Stimulated activated CD8-positive, alpha-beta memory T cell treated with anti-CD3 and anti-CD28 coated beads, Interleukin-4, amount 100 ng/mL, for 24 hours (primary cell): Measurements from ENCODE around the gene EPS15.

ENCODE experiments used
- DNase-seq: peaks from one replicate; pipeline ENCODE4 v3.0.0-alpha.2; 2020; ENCODE audit warnings: low read depth

EPS15 gene

DNA sequence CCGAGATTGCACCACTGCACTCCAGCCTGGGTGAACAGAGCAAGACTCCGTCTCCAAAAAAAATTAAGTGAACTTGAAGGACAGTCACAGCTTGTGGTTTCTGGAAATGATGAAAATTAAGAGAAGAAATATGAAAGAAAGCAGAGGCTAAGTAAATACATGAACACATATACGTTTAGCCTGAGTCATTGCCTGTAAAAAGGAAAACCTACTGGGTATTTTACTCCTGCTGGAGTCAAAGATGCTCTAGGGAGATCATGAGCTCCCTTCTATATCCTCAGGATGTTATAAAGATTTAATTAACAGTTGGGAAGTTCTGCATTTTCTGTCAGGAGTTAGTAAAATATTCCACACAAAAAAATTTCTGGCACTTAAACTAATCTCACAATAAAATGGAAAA, 145.2 kb downstream of the EPS15 start:
- DNase-seq, result no peak

DNA sequence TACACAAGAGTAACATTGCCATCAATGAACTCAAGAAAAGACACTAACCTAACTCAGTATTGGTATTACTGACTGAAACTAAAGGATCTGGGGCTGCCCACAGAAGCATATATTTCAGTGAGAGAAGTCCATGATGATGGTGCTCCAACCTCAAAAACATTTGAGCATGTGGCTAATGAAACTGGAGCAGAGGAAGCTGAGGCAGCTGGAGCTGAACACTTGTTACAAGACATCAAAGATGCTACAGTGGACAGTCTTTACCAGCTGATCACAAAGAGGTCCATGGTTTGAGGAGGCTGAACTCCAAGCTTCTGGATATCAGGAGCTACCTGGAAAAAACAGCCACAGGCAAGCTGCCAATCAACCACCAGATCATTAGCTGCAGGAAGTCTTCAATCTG, 146.5 kb downstream of the EPS15 start:
- DNase-seq, result no peak

DNA sequence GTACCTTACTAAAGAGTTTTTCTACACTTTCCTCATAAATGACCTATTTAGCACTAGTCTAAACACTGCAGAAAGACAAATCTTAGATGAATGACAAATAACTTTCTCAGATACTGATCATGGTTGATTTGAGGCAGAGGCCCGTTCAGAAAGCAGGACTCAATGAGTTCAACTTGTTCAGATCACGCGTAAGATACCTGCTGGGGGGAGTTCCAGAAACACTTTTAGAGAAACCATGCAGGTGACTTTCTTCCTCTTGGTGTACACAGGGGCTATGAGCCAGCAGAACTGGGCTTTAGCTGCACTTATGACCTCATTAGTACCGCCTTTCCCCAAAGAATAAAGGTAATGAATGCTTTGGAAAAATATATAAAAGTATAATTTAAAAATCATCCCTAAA, 149.9 kb downstream of the EPS15 start:
- DNase-seq, result no peak

DNA sequence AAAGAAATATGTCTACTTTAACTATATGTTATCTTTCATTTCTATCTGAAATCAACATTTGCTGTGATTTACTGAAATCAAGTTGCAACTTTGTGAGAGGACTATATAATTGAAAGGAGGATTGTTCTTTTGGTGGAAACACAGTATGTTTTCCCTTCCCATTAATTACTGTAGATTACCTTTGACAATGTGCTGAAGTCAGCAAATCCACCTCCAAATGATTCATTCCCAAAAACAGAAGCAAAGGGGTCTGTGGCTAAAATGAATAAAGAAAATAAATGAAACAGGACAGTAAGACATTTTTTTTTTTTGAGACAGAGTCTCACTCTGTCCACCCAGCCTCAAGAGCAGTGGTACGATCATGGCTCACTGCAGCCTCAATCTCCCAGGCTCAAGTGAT, 153.3 kb downstream of the EPS15 start:
- DNase-seq, result no peak

DNA sequence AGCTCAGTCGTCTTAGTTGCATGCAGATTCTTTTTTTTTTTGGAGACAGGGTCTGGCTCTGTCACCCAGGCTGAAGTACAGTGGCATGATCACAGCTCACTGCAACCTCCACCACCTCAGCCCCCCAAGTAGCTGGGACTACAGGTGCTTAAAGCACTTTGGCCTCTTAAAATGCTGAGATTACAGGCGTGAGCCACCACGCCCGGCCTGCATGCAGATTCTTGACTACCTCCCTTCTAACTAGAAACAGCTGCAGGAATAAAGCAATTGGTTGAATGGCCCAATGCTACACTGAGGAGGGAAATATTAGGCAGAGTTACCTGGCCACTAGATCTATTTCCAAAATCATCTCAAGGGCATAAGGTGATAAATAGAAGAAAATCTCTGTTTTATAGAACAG, 159.2 kb downstream of the EPS15 start:
- no peak for DNase-seq

DNA sequence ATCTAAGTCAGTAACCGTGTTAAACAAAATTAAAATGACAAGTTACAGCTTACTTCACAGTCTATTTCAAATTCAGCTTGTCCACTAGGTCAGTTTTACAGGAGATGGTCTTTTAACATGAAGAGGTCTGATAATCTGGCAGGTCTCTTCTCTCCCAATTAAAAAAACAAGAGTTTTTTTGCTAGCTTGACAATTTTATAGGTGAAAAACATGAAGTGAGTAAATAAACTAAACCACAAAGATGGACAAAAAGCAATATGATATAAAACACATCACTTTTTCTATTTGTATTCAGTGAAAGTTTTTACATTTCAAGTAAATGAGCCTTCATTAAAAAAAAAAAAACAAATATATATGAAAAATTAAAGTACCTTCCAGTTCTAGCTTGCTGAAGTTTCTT, 163.7 kb downstream of the EPS15 start:
- no peak for DNase-seq

DNA sequence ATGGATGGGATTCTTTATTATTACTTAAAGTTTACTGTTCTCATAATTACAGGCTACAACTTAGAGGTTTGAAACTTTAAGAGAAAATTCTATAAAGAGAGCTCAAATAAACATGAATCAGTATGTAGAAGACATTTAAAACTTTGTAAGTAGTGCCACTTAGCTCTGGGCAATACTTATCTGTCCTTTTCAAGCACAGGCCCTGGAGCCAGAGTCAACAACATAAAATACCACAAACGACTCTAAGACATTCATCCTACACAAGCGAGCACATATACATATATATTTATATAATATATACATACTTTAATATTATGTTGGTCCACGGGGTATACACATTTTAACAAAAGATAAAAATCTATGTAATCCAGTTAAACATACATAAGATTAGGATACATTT, 164.7 kb downstream of the EPS15 start:
- no peak for DNase-seq

DNA sequence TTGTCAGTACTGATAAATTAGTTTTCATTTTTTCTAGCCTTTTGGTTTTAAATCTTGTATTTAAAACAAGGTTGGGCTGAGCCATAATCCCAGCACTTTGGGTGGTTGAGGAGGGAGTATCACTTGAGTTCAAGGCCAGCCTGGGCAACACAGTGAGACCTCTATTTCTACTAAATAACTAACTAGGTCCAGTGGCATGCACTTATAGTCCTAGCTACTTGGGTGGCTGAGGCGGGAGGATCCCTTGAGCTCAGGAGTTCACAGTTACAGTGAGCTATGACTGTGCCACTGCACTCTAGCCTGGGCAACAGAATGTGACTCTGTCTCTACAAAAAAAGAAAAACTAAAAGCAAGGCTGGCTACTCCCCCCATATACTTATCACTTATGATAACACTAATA, 167.2 kb downstream of the EPS15 start:
- DNase-seq, result no peak

DNA sequence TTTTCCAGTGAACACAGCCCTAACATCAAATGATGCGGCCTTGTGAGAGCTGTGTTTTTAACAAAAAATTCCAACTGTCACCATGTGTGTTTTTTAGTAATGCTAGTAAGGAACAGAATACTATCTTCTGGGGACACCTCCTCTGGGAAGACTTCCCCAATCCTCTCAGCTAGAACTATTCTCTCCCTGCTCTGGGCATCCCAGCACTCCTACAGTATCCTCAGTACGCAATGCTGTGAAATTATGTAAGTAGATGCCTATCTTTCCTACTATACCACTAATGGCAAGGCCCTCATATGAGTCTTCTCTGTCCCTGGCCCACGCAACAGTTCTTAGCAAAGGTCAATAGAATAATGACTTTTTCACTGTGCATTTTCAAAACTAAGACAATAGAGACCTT, 169.2 kb downstream of the EPS15 start:
- DNase-seq, result no peak

DNA sequence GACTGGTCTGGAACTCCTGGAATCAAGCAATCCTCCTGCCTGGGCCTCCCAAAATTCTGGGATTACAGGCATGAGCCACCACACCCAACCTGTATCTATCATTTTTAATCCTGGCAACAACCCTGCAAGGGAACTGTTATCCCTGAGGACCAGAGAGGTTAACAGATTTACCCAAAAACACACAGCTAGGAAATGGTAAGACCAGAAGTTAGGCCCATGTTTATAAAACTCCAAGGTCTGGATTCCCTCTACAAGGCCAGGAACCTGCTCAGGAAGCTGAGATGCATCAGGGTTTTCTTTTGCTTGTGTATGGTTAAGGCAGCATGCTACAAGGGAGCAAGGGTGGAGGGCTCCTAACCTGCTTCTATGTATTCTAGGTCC, 170.9 kb downstream of the EPS15 start:
- DNase-seq, result no peak

DNA sequence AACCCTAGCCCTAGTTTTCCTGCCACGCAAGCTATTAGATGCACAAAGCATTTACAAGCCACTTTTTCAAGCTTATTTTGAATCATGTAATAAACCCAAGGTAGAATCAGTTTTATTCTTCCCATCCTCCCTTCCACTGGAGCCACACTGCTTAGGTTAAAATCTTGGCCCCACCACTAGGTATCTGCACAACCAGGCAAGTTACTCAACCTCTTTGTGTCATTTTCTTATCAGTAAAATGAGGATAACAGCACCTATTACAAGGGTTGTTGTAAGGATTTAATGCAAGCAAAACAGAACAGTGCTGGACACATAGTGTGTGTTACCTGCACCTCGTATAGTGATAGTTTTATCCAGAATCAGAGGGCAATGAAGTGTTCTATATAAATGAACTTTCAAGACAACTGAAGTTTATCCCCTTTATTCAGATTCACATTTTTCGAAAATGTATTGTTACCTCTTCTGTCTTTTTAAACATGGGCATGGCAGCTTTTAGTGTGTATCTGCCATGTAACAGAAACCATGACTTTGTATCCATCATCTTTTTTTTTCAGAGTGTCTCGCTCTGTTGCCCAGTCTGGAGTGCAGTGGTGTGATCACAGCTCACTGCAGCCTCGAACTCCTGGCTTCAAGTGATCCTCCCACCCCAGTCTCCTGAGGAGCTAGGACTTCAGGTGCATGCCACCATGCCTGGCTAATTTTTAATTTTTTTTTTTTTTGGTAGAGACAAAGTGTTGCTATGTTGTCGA, 171.5 kb downstream of the EPS15 start:
- DNase-seq, result no peak

DNA sequence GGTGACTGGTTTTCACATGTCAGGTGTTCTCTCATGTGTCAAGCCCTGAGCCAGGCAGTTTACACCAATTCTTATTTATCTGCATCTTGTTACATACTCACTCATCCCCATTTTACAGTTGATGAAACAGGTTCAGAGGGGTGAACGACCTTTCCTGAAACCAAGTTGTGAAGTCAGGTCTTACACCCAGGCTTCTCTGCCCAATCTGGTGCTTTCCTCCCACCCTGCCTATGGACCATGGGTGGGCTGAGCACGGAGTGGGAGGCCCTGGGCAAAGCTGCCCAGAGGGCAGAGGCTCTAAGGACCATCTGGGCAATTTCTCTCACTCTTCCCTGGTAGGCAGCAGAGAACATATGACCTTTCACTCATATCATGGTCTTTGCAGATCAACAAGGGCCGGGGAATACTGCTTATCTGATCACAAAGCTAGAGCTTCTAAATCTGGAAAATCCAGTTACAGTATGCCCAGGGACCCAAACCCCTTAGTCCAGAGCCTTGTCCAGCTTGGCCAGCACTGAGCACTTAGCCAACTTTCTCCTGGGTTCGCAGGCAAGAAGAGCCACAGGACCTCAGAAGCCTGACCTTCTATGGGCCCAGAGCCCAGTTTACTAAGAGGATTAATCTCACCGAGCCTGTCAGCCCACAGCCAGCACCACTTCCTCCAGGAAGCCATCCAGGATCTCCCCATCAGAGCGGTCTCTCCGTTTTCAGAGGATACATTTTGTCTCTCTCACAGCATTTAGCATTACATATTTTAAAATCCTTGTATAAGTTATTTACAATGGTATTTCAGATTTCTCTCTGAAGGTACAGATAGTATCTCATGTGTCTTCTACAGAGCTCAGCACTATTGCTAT, 172.8 kb downstream of the EPS15 start:
- DNase-seq, result no peak

DNA sequence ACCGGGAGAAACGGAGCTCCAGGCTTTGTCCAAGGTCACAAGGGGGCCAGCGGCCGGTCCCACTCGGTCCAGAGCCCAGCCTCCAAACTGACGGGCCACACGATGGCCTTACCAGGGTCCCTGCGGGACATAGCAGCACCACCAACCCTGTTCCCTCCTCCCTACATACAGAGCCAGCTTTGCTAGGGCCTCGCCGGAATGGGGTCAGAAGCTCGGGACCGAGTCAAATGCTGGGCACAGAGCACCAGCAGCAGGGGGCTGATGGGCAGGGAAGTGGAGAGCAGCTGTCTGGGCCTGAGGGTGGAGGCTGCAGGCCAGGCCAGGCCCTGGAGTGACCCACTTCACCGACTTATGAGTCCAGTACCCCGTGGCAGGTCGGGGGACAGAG, 173.8 kb downstream of the EPS15 start:
- DNase-seq, result no peak

DNA sequence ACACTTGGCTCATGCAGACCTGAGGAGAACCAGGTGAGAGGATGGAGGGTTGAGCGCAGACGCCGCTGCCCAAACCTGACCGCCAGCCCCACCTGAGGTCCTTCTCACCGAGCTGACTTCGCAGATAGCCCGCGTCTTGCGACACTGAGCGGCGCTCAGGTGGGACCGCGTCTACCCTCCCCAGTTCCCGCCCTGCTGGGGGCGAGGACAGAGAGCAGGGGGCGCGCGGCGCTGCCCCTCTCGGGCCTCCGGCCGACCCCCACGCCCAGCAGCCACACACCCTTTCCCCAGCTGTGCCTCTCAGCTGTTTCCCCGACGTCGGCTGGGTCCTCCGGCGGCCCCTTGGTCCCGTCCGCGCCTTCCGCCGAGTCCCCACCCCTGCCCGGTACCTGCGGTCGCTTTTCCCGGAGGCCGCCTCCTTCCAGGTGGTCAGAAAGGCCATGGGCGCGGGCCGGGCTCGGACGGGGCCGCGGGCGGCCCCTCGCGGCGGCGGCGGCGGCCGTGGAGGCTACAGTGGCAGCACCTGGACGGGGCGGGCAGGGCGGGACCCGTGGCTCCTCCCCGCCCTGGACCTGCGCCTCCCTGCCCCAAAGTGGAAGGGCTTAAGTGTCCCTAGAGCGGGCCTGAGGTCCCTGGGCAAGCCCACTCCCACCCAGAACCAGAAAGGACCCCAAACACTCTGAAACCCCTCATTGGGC, 174.3 kb downstream of the EPS15 start:
- no peak for DNase-seq

DNA sequence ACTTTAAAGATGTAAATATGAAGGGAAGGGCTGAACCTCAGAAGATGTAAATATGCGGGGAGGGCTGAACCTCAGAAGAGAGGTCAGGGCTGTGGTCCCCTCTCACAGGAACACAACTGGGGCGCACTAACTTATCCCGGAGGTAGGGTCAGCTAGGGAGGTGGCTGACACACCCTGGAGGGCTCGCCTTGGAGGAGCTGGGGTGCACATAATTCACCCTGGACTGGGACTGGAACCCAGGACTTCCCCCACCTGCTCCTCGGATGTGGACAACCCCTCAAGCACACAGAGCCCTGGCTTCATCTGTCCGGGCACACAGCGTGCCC, 174.8 kb downstream of the EPS15 start:
- DNase-seq, result no peak

DNA sequence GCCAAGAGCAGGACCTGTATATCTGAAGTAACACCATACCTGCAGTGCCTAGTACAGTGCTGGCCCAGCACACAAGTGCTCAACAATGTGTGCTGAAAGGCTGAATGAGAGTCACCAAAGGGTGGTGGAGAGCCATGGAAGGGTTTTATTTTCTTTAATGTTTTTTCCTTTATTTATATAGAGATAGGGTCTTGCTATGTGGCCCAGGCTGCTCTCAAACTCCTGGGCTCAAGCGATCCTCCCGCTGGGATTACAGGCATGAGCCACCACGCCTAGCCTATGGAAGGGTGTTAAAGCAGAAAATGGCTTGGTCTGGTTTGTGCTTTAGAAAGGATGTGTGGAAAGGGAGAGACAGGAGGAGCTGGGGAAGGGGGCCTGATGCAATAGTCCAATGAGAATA, 175.4 kb downstream of the EPS15 start:
- DNase-seq, result no peak

DNA sequence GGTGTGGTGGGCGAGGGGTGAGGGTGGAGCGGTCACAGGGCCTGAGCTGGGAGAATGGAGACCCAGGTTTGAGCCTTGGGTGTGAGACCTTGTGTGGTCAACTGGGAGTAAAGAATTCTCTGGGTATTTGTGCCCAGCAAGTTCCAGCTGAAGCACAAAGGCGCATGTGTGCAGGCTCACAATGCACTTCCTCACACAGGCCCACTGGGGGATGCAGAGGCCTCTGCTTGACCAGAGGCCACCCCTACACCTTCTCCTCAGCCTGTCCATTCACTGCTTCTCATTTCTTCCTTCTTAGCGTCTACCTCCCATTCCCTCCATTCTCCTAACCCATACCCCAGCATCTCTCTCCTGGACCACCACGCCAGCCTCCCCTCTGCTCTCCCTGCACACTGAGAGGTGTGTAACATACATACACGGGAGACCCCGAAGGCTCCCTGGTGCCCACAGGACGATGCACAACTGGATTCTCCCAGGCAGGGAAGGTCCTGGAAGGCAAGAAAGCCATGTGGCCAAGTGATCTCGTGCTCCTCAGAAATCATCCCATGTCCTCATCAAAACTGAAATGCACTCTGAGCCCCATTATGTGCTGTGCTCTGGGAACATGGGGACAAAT, 176.4 kb downstream of the EPS15 start:
- no peak for DNase-seq

DNA sequence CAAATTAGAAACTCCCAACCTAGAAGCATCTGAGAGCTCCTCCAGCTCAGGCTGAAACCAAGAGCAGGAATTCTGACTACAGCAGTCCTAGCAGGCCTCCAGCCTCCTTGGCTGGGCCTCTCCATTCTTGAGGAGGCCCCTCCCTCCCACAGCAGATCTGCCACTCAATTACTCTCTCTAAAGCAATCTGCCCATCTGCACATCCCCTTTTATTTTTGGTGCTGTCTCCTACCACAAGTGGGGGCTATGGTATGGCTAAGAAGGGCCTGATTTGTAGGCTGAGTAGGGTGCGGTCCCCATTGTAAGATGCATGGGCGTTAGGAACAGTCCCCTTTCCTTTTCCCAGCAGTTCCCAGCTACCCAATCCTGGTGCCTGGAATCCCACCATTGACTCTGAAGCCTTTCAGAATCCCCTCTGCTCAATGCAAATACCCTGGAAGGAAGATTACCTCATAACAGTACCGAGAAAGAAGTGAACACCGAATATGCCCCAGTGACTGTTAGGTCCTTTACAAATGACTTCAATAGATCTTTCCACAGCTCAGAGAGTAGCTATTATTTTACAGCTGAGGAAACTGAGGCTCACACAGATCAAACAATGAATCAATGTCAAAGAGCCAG, 177.1 kb downstream of the EPS15 start:
- no peak for DNase-seq

DNA sequence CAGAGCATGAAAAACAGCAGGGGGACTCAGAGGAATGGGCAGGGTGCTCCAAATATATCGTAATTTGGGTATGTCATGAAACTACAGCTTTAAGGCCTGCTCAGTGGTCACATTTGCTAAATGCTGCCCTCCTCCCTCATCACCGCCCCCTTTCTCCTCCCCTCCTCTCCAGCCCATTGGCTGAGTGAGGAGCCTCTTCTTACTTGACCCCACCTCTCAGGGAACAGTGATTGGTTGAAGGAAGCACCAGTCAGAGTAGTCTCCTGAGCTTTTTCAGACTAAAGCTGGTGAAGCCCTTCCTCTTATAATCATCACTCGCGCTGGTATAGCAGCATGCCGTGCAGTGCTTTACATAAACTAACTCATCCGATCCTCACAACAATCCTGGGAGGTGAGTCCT, 178.7 kb downstream of the EPS15 start:
- DNase-seq, result no peak

DNA sequence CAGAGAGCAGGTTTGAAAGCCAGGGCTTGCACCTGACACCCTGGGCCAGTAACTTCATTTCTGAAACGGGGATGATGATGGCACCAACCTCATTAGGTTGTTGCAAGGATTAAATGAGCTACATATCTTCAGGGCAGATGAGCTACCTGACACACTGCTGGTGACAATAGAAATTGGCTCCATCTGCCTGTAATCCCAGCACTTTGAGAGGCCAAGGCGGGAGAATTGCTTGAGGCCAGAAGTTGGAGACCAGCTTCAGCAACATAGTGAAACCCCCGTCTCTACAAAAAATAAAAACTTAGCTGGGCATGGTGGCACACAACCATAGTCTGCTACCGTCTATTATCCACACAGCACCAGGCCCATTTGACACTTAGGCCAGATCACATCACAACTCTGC, 182.4 kb downstream of the EPS15 start:
- DNase-seq, result no peak

DNA sequence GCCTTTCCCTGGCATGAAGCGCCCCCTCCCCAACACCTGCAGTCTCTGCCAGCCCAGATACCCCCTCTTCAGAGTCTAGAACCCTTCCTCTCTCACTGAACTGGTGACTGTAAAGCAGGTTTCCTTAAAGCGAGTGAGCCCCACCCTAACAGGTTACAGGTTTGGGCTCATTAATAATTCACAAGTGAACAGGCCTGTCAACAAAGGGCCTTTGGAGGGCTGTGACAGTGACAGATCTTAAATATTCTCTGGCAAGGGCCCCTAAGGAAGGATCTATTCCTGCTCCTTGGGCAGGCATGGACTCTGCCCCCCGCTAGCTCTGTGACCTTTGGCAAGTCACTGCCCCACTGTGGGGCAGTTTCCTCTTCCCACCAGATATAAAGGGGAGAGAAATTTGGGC, 183.1 kb downstream of the EPS15 start:
- DNase-seq, result no peak
